KOPT-K1 (cell line): ENCODE measurements around the gene NPB.

Experiments
- H3K27ac ChIP-seq: fragments of 200-600 bp; sonication (generic); 2 replicates; pipeline ENCODE4 v1.5.1; 2016; ENCODE audit warnings: antibody characterized with exemption, mild to moderate bottlenecking, low read depth, low read length; ENCODE audit not compliant: poor library complexity, severe bottlenecking
- H3K36me3 ChIP-seq: fragments of 200-600 bp; sonication (generic); 2 replicates; pipeline ENCODE4 v1.5.1; 2017; ENCODE audit warnings: antibody characterized with exemption, mild to moderate bottlenecking, low read length, moderate library complexity; ENCODE audit not compliant: insufficient read depth
- H3K9me3 ChIP-seq: fragments of 200-600 bp; sonication (generic); 2 replicates; pipeline ENCODE4 v1.5.1; 2017; ENCODE audit warnings: antibody characterized with exemption, low read length, mild to moderate bottlenecking; ENCODE audit not compliant: insufficient read depth, poor library complexity, severe bottlenecking

The NPB gene

GRCh38 chr17:81931557-81932332 lies 29.7 kb downstream of the NPB start:
- Histone ChIP-seq H3K36me3 (no peaks in the 10 kb centered on the region), H3K27ac (no peak overlapping the region), H3K9me3 (no peaks in the 10 kb centered on the region)

GRCh38 chr17:81932333-81932983 lies 30.4 kb downstream of the NPB start:
- no peaks in the 10 kb centered on the region for H3K36me3 ChIP-seq
- H3K27ac ChIP-seq = no peak overlapping the region
- no peaks in the 10 kb centered on the region for H3K9me3 ChIP-seq

GRCh38 chr17:81933178-81933699 lies 31.2 kb downstream of the NPB start:
- Histone ChIP-seq H3K36me3 (no peaks in the 10 kb centered on the region), H3K27ac (no peak overlapping the region), H3K9me3 (no peaks in the 10 kb centered on the region)

- H3K36me3 ChIP-seq = no peaks in the 10 kb centered on the region
- no peak overlapping the region for H3K27ac ChIP-seq
- H3K9me3 ChIP-seq = no peaks in the 10 kb centered on the region
These were observed 32.2 kb downstream of the NPB start for GRCh38 chr17:81934098-81934757.

- Histone ChIP-seq H3K27ac (no peak overlapping the region), H3K36me3 (no peaks in the 10 kb centered on the region), H3K9me3 (no peaks in the 10 kb centered on the region)
These were observed 33.0 kb downstream of the NPB start for GRCh38 chr17:81934850-81935708.

- H3K27ac ChIP-seq = no peak overlapping the region
- H3K36me3 ChIP-seq = no peaks in the 10 kb centered on the region
- H3K9me3 ChIP-seq = no peaks in the 10 kb centered on the region
These were observed 33.7 kb downstream of the NPB start for GRCh38 chr17:81935709-81936084.

GRCh38 chr17:81939218-81939617 lies 37.2 kb downstream of the NPB start:
- no peaks in the 10 kb centered on the region for H3K9me3 ChIP-seq
- no peak overlapping the region for H3K27ac ChIP-seq
- no peaks in the 10 kb centered on the region for H3K36me3 ChIP-seq

GRCh38 chr17:81939881-81940385 lies 37.9 kb downstream of the NPB start:
- no peak overlapping the region for H3K27ac ChIP-seq
- H3K36me3 ChIP-seq = no peaks in the 10 kb centered on the region

GRCh38 chr17:81940538-81941483 lies 38.8 kb downstream of the NPB start:
- no peak overlapping the region for H3K27ac ChIP-seq
- no peaks in the 10 kb centered on the region for H3K36me3 ChIP-seq
- H3K9me3 ChIP-seq = no peaks in the 10 kb centered on the region

More at GRCh38 chr17:81939881-81940385, 37.9 kb downstream of the NPB start:
- H3K9me3 ChIP-seq = no peaks in the 10 kb centered on the region

GRCh38 chr17:81941484-81942166 lies 39.6 kb downstream of the NPB start:
- no peaks in the 10 kb centered on the region for H3K9me3 ChIP-seq
- H3K36me3 ChIP-seq = no peaks in the 10 kb centered on the region
- no peak overlapping the region for H3K27ac ChIP-seq

GRCh38 chr17:81942167-81942553 lies 40.1 kb downstream of the NPB start:
- H3K27ac ChIP-seq = no peak overlapping the region
- no peaks in the 10 kb centered on the region for H3K9me3 ChIP-seq

GRCh38 chr17:81944858-81945257 lies 42.8 kb downstream of the NPB start:
- no peaks in the 10 kb centered on the region for H3K9me3 ChIP-seq
- H3K36me3 ChIP-seq = no peaks in the 10 kb centered on the region
- H3K27ac ChIP-seq = no peak overlapping the region

More at GRCh38 chr17:81942167-81942553, 40.1 kb downstream of the NPB start:
- no peaks in the 10 kb centered on the region for H3K36me3 ChIP-seq

- Histone ChIP-seq H3K27ac (no peak within 1 kb of the TSS), H3K9me3 (no peaks in the 10 kb centered on the region), H3K36me3 (no peaks in the 10 kb centered on the region)
These were observed 45.2 kb downstream of the NPB start, which contains the start of gene MYADML2 for GRCh38 chr17:81947189-81947588. TSS of gene MYADML2 (minus strand) at chr17:81947233. CDS start at chr17:81941741, 5,492 bp downstream.
